Activated naive CD4-positive, alpha-beta T cell treated with anti-CD3 and anti-CD28 coated beads, Interleukin-2, amount 50 U/mL, for 72 hours (primary cell): ENCODE data around the gene FIBP. TPM values are rescaled to one million over a fixed set of nuclear protein-coding genes. Genes with fewer than 3 reads are reported as not detected.
"Not testable (repeated sequence)": the region's sequence is repeated elsewhere in the genome, so short reads cannot be mapped to it uniquely, and the experiment has no call there.

Source experiments
- ATAC-seq, 2 donors: fragments of 150-1000 bp; cut with Tn5 transposase; 2 replicates each; pipeline ENCODE4 v1.10.0; 2021; ENCODE audit warnings: mild to moderate bottlenecking in 2 of 2, moderate library complexity in 2 of 2
- DNase-seq, 2 donors: peaks; one replicate each; pipeline ENCODE4 v3.0.0; 2021 to 2022; ENCODE audit warnings: low spot score in 2 of 2
- H3K27ac Mint-ChIP-seq, 2 donors: one replicate each; pipeline ENCODE4 v1.8.0; 2022; ENCODE audit warnings: mild to moderate bottlenecking in 2 of 2, mixed read lengths in 2 of 2
- H3K36me3 Mint-ChIP-seq, 2 donors: one replicate each; pipeline ENCODE4 v1.8.0; 2022; ENCODE audit warnings: mixed read lengths in 2 of 2
- H3K9me3 Mint-ChIP-seq, 2 donors: one replicate each; pipeline ENCODE4 v1.8.0; 2022; ENCODE audit warnings: mixed read lengths in 2 of 2
- total RNA-seq, 2 donors: library from RNA; stranded (reverse); gene quantifications; one replicate each; pipeline ENCODE4 v1.2.3, GENCODE V29; 2022

FIBP gene
- total RNA-seq, 2 donors from 2014 or later = 69.4 to 101 TPM

DNA sequence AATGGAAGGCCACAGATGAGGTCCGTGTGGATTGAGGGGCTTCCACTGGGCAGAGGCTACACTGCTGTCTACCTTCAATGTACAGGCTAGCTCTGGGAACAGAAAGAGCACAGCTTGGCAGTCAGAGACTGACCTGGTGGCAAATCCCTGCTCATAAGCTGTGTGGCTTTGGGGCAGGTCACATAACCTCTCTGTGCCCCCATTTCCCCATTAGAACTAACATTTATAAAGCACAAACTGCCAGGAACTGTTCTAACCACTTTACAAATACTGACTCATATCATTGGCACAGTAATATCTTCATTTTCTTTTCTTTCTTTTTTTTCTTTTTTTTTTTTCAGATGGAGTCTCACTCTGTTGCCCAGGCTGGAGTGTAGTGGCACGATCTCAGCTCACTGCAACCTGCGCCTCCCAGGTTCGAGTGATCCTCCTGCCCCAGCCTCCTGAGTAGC, 8.8 kb upstream of the FIBP start:
- H3K9me3 Mint-ChIP-seq = no peaks in the 10 kb centered on the region
- DNase-seq = no peak
- peak in 1 of 2 donors; percentile 2 for ATAC-seq
- H3K36me3 Mint-ChIP-seq = peaks cover 16 to 22% of the 10 kb centered on the region in 2 donors
- H3K27ac Mint-ChIP-seq = peak overlapping the region; percentile 84 to 97

DNA sequence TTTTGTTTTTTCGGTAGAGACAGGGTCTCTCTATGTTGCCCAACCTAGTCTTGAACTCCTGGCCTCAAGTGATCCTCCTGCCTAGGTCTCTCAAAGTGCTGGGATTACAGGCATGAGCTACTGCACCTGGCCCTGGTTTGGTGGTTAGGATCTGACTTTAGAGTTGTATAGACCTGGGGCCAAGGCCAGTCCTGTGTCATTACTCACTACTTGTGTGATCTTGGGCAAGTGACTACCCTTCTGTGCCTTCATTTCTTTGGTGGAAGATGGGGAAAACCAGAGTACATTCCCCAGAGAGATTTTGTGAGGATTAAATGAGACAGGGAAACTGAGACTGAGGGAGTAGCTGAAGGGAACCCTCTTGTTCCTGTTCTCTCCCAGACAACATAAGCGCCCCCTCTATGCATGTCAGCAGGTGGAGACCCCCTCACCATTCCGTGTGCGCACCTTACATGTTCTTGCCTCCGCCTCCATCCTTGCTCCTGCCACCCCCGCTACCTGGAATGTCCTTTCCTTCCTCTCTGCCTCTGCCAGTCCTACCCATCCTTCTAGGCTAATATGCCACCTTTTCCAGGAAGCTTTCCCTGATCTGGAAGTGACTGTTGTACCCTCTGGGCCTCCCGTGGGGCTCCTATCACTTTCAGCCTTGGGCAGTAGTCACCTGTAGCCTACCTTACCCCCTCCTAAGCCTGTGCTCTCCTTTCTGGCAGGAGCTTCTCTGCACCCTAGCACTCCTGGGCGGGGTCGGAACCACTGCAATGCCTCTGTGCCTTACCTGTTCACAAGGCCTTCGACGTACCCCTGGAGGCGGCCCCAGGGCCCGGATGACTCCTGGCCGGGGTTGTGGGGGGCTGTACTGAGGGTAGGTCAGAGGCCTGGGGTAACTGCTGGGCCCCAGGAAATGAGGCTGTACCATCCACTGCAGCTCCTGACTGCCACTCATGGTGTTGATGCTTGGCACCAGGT, 8.0 kb upstream of the FIBP start:
- peak in 1 of 2 donors; percentile 17 for ATAC-seq
- no peaks in the 10 kb centered on the region for H3K9me3 Mint-ChIP-seq
- DNase-seq = no peak
- peak overlapping the region; percentile 84 to 97 for H3K27ac Mint-ChIP-seq
- H3K36me3 Mint-ChIP-seq = peaks cover 18 to 22% of the 10 kb centered on the region in 2 donors

DNA sequence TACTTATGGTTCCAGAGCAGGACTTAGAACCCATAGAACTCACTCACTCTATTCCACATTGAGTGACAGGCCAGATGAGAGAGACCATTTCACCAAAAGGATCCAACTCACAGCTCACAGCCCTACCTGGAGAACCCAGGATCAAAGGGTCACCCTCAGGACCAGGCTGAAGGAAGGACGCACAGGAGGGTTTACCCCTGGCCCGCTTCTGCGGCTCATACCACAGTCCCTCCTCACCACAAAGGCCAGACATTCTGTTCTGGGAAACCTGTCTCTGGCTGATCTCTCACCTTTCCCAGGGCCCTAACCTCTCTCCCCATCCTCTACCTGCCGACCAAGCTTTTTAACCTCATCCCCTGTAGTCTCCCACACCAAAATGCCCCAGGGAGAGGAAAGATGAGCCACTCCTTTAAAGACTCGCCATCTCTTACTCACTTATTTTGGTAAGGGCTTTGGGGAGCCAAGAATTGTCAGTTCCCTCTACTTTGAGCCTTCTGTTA, 7.3 kb upstream of the FIBP start:
- DNase-seq (no peak), ATAC-seq (no peak)
- Mint-ChIP-seq H3K27ac (peak overlapping the region; percentile 95 to 97), H3K9me3 (no peaks in the 10 kb centered on the region), H3K36me3 (peaks cover 18 to 22% of the 10 kb centered on the region in 2 donors)

DNA sequence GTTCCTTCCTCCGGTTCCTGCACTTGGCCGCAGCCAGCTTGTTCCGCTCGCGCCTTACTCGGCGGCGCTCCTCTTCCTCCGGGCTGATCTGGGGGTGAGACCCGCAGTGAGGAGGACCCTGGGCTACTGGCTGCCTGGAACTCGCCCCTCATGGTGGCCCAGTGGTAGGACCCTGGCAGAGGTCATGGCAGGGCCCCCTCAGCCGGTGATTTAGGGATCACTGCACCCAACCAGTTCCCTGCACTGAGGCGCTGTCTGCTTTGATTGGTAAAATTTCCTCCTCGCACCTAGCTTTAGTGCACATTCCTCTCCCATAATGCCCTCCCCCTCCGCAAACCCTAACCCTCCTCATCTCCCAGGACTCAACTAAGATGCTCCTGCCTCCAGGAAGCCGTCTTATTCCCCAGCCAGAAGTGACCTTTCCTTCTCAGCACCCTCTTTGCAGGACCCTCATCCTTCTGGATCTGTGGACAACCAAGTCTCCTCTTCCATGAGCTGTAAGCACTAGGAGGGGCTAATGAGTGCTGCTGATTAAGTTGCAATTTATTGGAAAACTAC, 5.8 kb upstream of the FIBP start:
- peaks cover 17 to 22% of the 10 kb centered on the region in 2 donors for H3K36me3 Mint-ChIP-seq
- H3K27ac Mint-ChIP-seq = peak overlapping the region; percentile 94 to 97
- H3K9me3 Mint-ChIP-seq = no peaks in the 10 kb centered on the region
- ATAC-seq (no peak), DNase-seq (no peak)

DNA sequence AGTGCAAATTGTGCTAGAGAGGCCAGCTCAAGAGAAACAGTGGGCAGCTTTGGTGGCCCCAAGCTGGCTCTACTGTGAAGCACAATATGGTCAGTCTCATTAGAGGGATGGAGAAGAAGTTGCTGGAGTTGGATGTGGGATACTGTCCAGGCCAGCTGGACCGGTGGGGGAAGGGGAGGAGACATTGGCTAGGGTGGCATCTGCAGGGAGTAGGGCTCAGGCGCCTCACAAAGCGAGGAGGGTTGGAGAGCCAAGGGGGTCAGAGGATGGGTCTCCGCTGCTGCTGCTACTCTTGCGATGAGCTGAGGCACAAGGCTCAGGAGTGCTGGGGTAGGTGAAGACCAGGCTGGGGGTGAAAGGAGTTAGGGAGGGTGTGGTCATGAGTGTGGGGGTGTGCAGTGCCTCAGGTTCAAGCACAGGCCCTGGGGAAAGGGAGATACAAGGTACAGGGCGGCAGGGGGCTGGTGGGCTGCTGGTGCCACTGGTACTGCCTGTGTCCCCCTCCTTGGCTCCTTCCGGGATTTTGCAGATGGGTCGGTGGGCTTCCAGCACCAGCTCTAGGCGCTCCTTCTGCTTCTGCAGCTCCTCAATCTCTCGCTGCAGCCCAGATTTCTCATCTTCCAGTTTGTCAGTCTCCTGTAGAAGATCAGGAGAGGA, 4.5 kb upstream of the FIBP start:
- ATAC-seq = no peak
- Mint-ChIP-seq H3K9me3 (no peaks in the 10 kb centered on the region), H3K36me3 (peaks cover 9 to 29% of the 10 kb centered on the region in 2 donors), H3K27ac (peak overlapping the region; percentile 93 to 97)
- no peak for DNase-seq

DNA sequence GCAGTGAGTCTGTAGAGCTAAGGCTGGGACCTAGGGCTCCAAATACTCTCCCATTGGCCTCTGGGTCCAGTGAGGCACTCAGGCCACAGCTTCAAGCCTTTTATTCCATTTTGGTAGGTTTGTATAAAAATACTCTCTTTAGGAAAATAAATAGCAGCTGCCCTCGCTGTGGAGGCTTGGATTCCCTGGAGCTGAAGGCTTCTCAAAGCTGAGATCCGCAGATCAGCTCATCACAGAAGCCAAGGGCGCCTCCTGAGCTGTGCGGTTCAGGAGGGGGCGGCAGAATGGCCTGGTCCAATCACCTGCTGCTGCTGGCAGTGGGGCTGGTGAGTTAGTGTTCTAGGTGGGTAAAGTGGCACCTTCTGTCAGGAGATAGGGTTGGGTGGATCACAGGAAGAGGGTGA, 3.9 kb upstream of the FIBP start:
- H3K9me3 Mint-ChIP-seq, ATAC-seq, DNase-seq: not testable (repeated sequence)
- Mint-ChIP-seq H3K27ac (peak overlapping the region; percentile 93 to 97), H3K36me3 (peaks cover 9 to 29% of the 10 kb centered on the region in 2 donors)

DNA sequence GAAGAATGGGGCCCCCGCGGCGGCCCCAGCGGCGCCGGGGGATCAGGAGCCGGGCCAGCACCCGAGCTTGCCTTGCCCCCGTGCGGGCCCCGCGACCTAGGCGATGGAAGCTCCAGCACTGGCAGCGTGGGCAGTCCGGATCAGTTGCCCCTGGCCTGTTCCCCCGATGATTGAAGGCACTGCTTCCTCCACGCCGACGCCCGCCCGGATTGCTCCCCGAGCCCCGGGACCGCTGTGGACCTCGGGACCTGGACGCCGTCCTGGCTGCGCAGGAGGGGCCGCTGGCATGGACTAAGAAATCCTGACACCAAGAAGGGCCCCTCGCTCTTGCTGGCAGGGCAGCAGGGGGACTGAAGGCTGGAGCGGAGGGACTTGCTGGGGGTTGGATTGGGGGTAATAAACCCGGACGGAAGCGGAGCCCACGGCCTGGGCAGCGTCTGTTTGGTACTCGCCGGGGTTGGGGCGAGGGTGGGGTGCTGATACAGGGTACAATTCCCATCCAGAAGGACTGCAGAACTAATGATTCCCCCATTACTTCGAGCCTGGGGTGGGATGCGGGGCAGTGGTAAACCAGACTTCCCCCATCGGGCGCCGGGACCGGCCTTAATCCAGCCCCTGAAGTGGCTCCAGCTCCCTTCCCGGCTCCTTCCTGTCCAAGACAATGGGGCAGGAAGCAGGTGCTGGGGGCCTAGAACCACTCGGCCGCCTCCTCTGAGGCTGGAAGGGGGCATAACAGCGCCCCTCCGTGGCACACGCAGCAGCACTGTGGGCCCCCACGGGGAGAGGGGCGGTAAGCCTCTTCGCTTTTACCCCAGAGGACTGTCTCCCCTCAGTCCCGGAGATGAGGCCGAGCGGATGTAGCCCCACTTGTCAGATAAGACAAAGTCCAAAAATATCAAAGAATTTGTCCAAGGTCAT, 3.2 kb upstream of the FIBP start:
- no peaks in the 10 kb centered on the region for H3K9me3 Mint-ChIP-seq
- ATAC-seq (no peak), DNase-seq (no peak)
- peaks cover 15 to 29% of the 10 kb centered on the region in 2 donors for H3K36me3 Mint-ChIP-seq
- peak overlapping the region; percentile 76 to 97 for H3K27ac Mint-ChIP-seq

DNA sequence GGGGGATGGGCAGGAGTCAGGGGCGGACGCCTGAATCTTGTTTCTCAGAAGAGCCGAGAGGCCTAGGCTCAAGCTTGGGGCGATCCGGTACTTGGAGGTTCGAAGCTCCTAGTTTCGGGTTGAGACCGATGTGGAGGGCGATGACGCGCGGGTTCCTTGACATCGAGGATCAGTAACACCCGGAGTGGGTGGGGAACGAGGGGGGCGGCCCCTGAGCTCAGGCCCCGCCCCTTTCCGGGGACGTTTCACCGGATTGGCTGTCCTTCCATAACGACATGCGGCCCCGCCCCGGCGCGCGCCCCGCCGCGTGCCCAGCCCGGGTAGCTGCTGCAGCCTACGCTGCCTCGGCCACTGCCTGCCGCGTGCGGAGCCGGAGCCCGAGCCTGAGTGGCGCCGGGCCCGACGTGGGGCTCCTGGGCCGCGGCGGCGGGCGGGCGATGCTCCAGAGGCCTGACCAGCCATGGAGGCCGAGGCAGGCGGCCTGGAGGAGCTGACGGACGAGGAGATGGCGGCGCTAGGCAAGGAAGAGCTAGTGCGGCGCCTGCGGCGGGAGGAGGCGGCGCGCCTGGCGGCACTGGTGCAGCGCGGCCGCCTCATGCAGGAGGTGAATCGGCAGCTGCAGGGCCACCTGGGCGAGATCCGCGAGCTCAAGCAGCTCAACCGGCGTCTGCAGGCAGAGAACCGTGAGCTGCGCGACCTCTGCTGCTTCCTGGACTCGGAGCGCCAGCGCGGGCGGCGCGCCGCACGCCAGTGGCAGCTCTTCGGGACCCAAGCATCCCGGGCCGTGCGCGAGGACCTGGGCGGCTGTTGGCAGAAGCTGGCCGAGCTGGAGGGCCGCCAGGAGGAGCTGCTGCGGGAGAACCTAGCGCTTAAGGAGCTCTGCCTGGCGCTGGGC, 2.3 kb upstream of the FIBP start, which contains the start of gene CCDC85B:
CCDC85B (plus strand) TSS at position 350 of the 895 bp plus-strand sequence; CDS start at position 461, 111 bp downstream.
- Mint-ChIP-seq H3K27ac (peak within 1 kb of the TSS; percentile 97 to 98), H3K9me3 (no peaks in the 10 kb centered on the region), H3K36me3 (peaks cover 16 to 25% of the 10 kb centered on the region in 2 donors)
- DNase-seq = peak; percentile 98 to 99
- peak; percentile 71 to 73 for ATAC-seq

DNA sequence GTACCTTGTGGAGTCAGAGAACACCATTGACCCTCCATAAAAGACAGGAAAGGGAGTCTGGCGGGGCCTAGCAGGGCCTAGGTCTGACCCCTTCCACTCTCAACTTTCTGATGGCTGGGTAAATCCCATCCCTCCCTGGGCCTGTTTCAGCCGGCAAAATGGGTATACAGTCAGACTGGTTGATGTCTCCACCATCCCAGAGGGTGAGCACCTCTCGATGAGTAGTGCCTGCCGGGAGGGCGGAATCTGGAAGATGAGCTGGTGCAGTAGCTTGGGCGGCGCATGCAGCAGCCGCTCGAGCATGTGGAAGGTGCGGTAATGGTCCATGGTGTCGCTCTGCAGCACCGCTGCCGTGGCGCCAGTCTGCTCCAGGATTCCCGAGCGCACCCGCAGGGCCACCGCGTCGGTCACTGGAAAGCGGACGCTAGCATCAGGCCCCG, 528 bp downstream of the FIBP start:
- Mint-ChIP-seq H3K27ac (peak overlapping the region; percentile 97 to 98), H3K36me3 (peaks cover 20 to 23% of the 10 kb centered on the region in 2 donors), H3K9me3 (no peaks in the 10 kb centered on the region)
- ATAC-seq = peak in 1 of 2 donors; percentile 1
- no peak for DNase-seq

DNA sequence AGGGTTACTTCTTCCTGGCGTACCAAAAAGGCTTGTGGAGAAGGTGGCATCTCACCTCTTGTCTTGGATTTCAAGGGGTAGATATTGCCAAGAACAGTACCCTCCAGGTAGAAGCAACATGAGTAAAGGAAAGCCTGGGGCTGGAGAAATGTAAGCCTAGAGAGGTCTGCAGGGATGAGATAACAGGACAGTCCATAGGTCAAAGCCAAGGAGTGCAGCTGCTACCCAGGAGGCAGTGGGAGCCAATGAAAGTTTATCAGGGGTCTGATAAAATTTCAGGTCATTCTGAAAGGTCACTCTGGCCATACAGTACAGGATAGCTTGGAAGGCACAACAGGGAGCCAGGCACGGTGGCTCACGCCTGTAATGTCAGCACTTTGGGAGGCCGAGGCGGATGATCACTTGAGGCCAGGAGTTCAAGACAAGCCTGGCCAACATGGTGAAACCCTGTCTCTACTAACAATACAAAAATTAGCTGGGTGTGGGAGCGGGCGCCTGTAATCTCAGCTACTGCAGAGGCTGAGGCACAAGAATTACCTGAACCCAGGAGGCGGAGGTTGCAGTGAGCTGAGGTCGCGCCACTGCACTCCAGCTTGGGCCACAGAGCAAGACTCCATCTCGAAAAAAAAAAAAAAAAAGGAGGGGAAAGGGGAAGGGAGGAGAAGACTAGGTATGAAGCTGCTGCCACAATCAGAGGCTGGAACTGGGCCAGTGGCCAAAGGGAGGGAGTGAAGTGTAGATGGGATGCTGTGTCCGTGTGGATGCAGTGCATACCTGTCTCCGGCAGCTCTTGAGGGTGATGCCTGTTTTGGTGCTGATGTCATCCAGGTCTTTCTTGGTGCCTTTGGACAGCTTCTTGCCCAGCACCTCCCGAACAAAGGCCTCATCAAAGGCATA, 1.2 kb downstream of the FIBP start:
- Mint-ChIP-seq H3K9me3 (no peaks in the 10 kb centered on the region), H3K27ac (peak overlapping the region; percentile 97 to 98), H3K36me3 (peaks cover 13 to 17% of the 10 kb centered on the region in 2 donors)
- DNase-seq = no peak
- no peak for ATAC-seq

DNA sequence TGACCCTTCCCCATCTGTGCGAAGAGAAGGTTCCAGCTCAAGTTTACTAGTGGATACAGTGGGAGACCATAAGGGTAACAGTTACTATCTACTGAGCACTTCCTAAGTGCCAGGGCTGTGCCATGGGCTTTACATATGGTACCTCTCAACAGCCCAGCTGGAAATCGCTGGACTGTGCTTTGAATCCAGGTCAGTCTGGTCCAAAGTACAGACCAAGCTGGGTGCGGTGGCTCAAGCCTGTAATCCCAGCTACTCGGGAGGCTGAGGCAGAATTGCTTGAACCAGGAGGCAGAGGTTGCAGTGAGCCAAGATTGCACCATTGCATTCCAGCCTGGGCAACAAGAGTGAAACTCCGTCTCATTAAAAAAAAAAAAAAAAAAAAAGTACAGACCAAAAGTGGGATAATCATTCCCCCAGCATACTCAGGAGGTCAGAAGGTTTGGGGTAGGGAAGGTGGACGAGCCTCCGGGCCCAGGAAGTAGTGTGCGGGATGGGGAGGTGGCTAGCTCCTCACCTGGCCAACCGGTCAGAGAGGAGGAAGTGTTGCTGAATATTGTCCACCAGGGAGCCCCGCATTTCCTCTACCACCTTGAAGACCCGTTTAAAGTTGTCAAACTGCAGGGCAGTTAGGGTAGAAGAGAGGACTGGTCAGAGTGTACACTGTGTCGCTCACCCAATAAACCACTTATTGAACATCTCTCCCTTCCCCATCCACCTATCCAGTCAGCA, 2.3 kb downstream of the FIBP start:
- H3K36me3 Mint-ChIP-seq = peaks cover 12 to 15% of the 10 kb centered on the region in 2 donors
- H3K27ac Mint-ChIP-seq = no peak overlapping the region
- no peak for DNase-seq
- no peaks in the 10 kb centered on the region for H3K9me3 Mint-ChIP-seq
- ATAC-seq = no peak

DNA sequence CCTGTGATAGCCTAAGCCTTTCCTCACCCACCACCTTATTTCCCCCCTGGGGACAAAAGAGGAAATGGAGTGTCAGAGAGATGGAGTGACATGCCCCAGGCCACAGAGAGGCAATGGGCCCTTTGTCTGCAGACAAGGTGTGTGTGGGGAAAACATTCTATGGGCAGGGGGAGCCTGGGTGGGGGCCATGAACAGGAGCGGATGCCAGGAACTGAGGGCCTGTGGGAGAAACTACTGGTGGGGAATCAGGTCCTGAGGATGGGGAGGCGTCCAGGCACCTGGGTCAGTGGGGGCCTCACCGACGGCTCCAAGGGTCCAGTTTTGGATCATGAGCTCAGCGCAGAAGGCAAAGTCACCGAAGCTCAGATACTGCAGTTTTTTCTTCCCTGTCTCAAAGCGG, 3.0 kb downstream of the FIBP start:
- DNase-seq (no peak), ATAC-seq (no peak)
- Mint-ChIP-seq H3K9me3 (no peaks in the 10 kb centered on the region), H3K36me3 (peaks cover 12 to 15% of the 10 kb centered on the region in 2 donors), H3K27ac (peak overlapping the region in 1 of 2 donors; percentile 65)

DNA sequence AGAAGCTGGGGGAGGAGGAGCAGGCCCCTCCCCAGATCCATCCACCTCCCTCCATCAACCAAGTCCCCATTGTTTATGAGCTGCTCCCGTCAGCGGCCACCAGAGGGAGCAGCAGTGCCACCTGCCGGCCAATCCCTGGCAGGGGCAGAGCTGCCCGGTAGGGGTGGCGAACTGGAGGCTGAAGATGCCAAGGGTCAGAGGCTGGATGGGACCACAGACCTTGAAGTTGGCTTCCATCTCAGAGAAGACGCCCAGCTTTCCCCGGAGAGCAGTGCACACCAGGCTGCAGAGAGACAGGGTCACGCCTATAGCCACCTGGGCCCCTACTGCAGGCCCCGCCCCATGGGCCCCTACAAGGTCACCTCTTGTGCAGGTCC, 3.6 kb downstream of the FIBP start:
- H3K9me3 Mint-ChIP-seq = no peaks in the 10 kb centered on the region
- DNase-seq (peak; percentile 79 to 89), ATAC-seq (peak; percentile 39 to 55)
- H3K27ac Mint-ChIP-seq = peak overlapping the region; percentile 0 to 90
- peaks cover 12 to 15% of the 10 kb centered on the region in 2 donors for H3K36me3 Mint-ChIP-seq
